HUES48 (cell line): ENCODE results near the gene NMT2.

Source experiments
- H3K27ac ChIP-seq: one replicate; pipeline ENCODE4 v1.7.0; 2013; ENCODE audit warnings: low read depth, low read length, inconsistent platforms
- H3K27me3 ChIP-seq: 2 replicates; pipeline ENCODE4 v1.6.1; 2013; ENCODE audit warnings: mild to moderate bottlenecking, low read length; ENCODE audit not compliant: control insufficient read depth, insufficient read depth
- H3K36me3 ChIP-seq: 2 replicates; pipeline ENCODE4 v1.6.1; 2013; ENCODE audit warnings: low read length; ENCODE audit not compliant: control insufficient read depth, insufficient read depth
- H3K4me1 ChIP-seq: 2 replicates; pipeline ENCODE4 v1.6.1; 2013; ENCODE audit warnings: mild to moderate bottlenecking, low read length; ENCODE audit not compliant: control insufficient read depth, insufficient read depth
- H3K4me3 ChIP-seq: 2 replicates; pipeline ENCODE4 v1.5.1; 2013; ENCODE audit warnings: mild to moderate bottlenecking, low read depth, low read length
- H3K9ac ChIP-seq: 2 replicates; pipeline ENCODE4 v1.6.1; 2013; ENCODE audit warnings: mild to moderate bottlenecking, low read depth, low read length, moderate library complexity
- H3K9me3 ChIP-seq: 2 replicates; pipeline ENCODE4 v1.6.1; 2013; ENCODE audit warnings: low read length; ENCODE audit not compliant: control insufficient read depth, insufficient read depth

Gene NMT2

GRCh38 chr10:15058689-15059088 lies 109.8 kb downstream of the NMT2 start:
- Histone ChIP-seq H3K27ac (no peak overlapping the region), H3K4me3 (no peak overlapping the region), H3K36me3 (no peaks in the 10 kb centered on the region)

More at GRCh38 chr10:15058689-15059088, 109.8 kb downstream of the NMT2 start:
- H3K9me3 ChIP-seq: peaks cover 5% of the 10 kb centered on the region; the same call in 1 of the 2 replicates
- H3K9ac ChIP-seq: no peak overlapping the region
- H3K4me1 ChIP-seq: no peaks in the 10 kb centered on the region
- no peaks in the 10 kb centered on the region for H3K27me3 ChIP-seq
